Common myeloid progenitor, CD34-positive (primary cell): ENCODE data around the gene PPP1R2C. TPM values are rescaled to one million over a fixed set of nuclear protein-coding genes. Genes with fewer than 3 reads are reported as not detected.

Experiments
- CTCF ChIA-PET: fragments of 350-600 bp; sonication (Branson Sonifier 250); formaldehyde crosslinking; loops from one replicate; lab custom pipeline; 2021; ENCODE audit warnings: antibody characterized with exemption; lab: Charles Lee
- POLR2A ChIA-PET: fragments of 350-600 bp; sonication (Branson Sonifier 250); formaldehyde crosslinking; loops from one replicate; lab custom pipeline; 2021; ENCODE audit warnings: antibody characterized with exemption; lab: Charles Lee
- DNase-seq, 3 donors: peaks; one replicate each; pipeline versions ENCODE4 v3.0.0 to v3.0.0-alpha.2; 2013
- H3K27ac ChIP-seq, 2 experiments: 1 replicate in 1 of 2; 2 replicates in 1 of 2; pipeline ENCODE4 v1.7.0; 2013; ENCODE audit warnings: inconsistent platforms in 2 of 2, low read length in 2 of 2, mild to moderate bottlenecking in 2 of 2, low read depth in 1 of 2, moderate library complexity in 1 of 2; ENCODE audit not compliant: severe bottlenecking in 2 of 2, insufficient read depth in 1 of 2, poor library complexity in 1 of 2
- H3K27me3 ChIP-seq, 5 experiments: replicated peaks in 2 of 5; 1 replicate in 3 of 5; 2 replicates in 2 of 5; pipeline versions ENCODE4 v1.6.1 to v1.7.0; 2013; ENCODE audit warnings: low read length in 4 of 5, mild to moderate bottlenecking in 2 of 5, moderate library complexity in 2 of 5, inconsistent platforms in 1 of 5; ENCODE audit not compliant: insufficient read depth in 5 of 5, control insufficient read depth in 4 of 5
- H3K36me3 ChIP-seq, 4 experiments: 1 replicate in 2 of 4; 2 replicates in 2 of 4; pipeline versions ENCODE4 v1.6.1 to v1.7.0; 2013; ENCODE audit warnings: low read length in 3 of 4, control low read depth in 1 of 4, mild to moderate bottlenecking in 1 of 4; ENCODE audit not compliant: control insufficient read depth in 4 of 4, insufficient read depth in 4 of 4
- H3K4me1 ChIP-seq, 4 experiments: 1 replicate in 3 of 4; 2 replicates in 1 of 4; pipeline versions ENCODE4 v1.6.1 to v1.7.1; 2013; ENCODE audit warnings: low read length in 3 of 4, mild to moderate bottlenecking in 3 of 4, control low read depth in 1 of 4, inconsistent platforms in 1 of 4, moderate library complexity in 1 of 4; ENCODE audit not compliant: control insufficient read depth in 4 of 4, insufficient read depth in 4 of 4; ENCODE audit errors: control extremely low read depth in 1 of 4
- H3K4me3 ChIP-seq, 7 experiments: 1 replicate in 4 of 7; 2 replicates in 3 of 7; pipeline versions ENCODE4 v1.5.1 to v1.7.0; 2013; ENCODE audit warnings: mild to moderate bottlenecking in 7 of 7, low read length in 6 of 7, moderate library complexity in 6 of 7, inconsistent platforms in 2 of 7, low read depth in 2 of 7, control low read depth in 1 of 7; ENCODE audit not compliant: insufficient read depth in 4 of 7, control insufficient read depth in 1 of 7; ENCODE audit errors: extremely low read depth in 1 of 7
- H3K9me3 ChIP-seq, 5 experiments: 1 replicate in 4 of 5; 2 replicates in 1 of 5; pipeline versions ENCODE4 v1.6.1 to v1.7.1; 2013; ENCODE audit warnings: low read length in 4 of 5, mild to moderate bottlenecking in 2 of 5, inconsistent platforms in 1 of 5, low read depth in 1 of 5, moderate library complexity in 1 of 5; ENCODE audit not compliant: control insufficient read depth in 4 of 5, insufficient read depth in 2 of 5; ENCODE audit errors: control extremely low read depth in 1 of 5
- WGBS: methylation state at CpG from one replicate; pipeline ENCODE4 v1.1.5; 2013; ENCODE audit not compliant: insufficient coverage; 5-methylcytosine and 5-hydroxymethylcytosine counted together
- polyA plus RNA-seq: library from polyadenylated mRNA; unstranded; fragments of 120-200 nt; gene quantifications from one replicate; pipeline ENCODE4 v1.2.1, GENCODE V29; 2013

PPP1R2C gene
- not detected for polyA plus RNA-seq

DNA sequence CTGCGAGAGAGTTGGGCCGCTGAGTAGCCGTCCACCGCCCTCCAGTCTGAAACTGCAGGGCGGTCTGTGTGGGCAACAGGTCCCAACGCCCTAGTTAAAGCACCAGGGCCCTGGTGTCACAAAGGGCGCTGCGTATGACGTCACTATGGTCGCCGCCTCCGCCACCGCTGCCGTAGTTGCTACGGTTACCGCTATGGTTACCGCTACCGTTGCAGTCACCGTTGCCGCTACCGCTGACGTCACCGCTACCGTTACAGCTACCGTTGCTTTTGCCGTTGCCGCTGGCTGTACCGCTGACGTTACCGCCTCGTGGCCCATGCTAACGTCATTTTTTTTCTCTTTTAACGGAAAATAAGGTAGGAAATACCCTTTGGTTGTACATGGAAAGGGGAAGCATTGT lies at the start of gene PPP1R2C:
TSS of gene PPP1R2C (minus strand) at position 68 of the 400 bp plus-strand sequence. CDS start 84 bp downstream, outside the sequence.
- ChIA-PET CTCF (no interaction called here), POLR2A (no interaction called here)
- Histone ChIP-seq H3K27me3 (peaks cover 0 to 10% (median 0%) of the 10 kb centered on the region in 5 experiments), H3K4me1 (peaks cover 0 to 6% (median 0%) of the 10 kb centered on the region in 4 experiments), H3K27ac (no peak within 1 kb of the TSS), H3K9me3 (peaks cover 0 to 8% (median 0%) of the 10 kb centered on the region in 5 experiments), H3K36me3 (no peaks in the 10 kb centered on the region), H3K4me3 (no peak within 1 kb of the TSS)
- DNase-seq = peak in 2 of 3 donors; percentile 10 to 13
- WGBS = 36% methylated on average over 30 of the region's 33 CpGs

GRCh38 chrX:42825201-42825600 lies 47.2 kb upstream of the PPP1R2C start:
- 100% methylated on average over 3 of the region's 3 CpGs for WGBS
- POLR2A ChIA-PET = no interaction called here
- Histone ChIP-seq H3K27me3 (no peaks in the 10 kb centered on the region), H3K9me3 (peaks cover 0 to 4% (median 0%) of the 10 kb centered on the region in 5 experiments), H3K4me1 (no peaks in the 10 kb centered on the region), H3K4me3 (no peak overlapping the region), H3K36me3 (no peaks in the 10 kb centered on the region), H3K27ac (no peak overlapping the region)
- DNase-seq = no peak
- CTCF ChIA-PET = no interaction called here

DNA sequence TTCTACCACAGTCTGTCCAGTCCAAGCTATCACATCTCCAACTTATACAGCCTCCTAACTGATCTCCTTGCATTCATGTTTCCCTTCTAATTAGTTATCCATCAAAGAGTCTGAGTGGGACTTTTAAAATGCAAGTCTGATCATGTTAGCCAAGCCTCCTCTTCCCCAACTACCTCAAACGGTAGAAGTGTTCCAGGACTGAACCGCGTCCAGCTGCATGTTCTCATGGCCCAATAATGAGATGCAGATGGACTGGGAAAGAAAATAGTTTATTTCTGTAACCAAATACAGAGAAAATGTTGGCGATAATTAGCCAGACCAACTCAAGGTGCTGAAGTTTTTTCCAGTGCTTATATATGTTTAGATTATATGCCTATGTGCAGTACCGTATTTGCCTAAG lies 46.6 kb upstream of the PPP1R2C start:
- 100% methylated on average over 4 of the region's 5 CpGs for WGBS
- ChIA-PET CTCF (no interaction called here), POLR2A (no interaction called here)
- H3K9me3 ChIP-seq = peaks cover 0 to under 1% (median 0%) of the 10 kb centered on the region in 5 experiments
- H3K4me3 ChIP-seq = no peak overlapping the region
- no peaks in the 10 kb centered on the region for H3K4me1 ChIP-seq
- H3K36me3 ChIP-seq = no peaks in the 10 kb centered on the region
- no peaks in the 10 kb centered on the region for H3K27me3 ChIP-seq
- DNase-seq = no peak
- H3K27ac ChIP-seq = no peak overlapping the region

GRCh38 chrX:42823443-42823842 lies 45.5 kb upstream of the PPP1R2C start:
- CTCF ChIA-PET = no interaction called here
- Histone ChIP-seq H3K36me3 (no peaks in the 10 kb centered on the region), H3K27me3 (no peaks in the 10 kb centered on the region), H3K9me3 (peaks cover 0 to 6% (median 4%) of the 10 kb centered on the region in 5 experiments), H3K4me1 (no peaks in the 10 kb centered on the region), H3K27ac (no peak overlapping the region), H3K4me3 (no peak overlapping the region)
- DNase-seq = no peak
- POLR2A ChIA-PET = no interaction called here
- WGBS = no CpG with 5 or more reads among the region's 1 CpG

GRCh38 chrX:42821803-42822443 lies 44.0 kb upstream of the PPP1R2C start:
- H3K9me3 ChIP-seq = peaks cover 0 to 10% (median 7%) of the 10 kb centered on the region in 5 experiments
- H3K27me3 ChIP-seq = no peaks in the 10 kb centered on the region
- no peak overlapping the region for H3K27ac ChIP-seq
- DNase-seq = no peak
- ChIA-PET CTCF (no interaction called here), POLR2A (no interaction called here)
- no peak overlapping the region for H3K4me3 ChIP-seq
- 83% methylated on average over 1 of the region's 7 CpGs for WGBS
- no peaks in the 10 kb centered on the region for H3K4me1 ChIP-seq
- no peaks in the 10 kb centered on the region for H3K36me3 ChIP-seq

GRCh38 chrX:42818151-42818921 lies 40.4 kb upstream of the PPP1R2C start:
- Histone ChIP-seq H3K27ac (no peak overlapping the region), H3K4me3 (no peak overlapping the region), H3K27me3 (no peaks in the 10 kb centered on the region), H3K9me3 (peaks cover 0 to 11% (median 7%) of the 10 kb centered on the region in 5 experiments), H3K4me1 (no peaks in the 10 kb centered on the region), H3K36me3 (no peaks in the 10 kb centered on the region)
- WGBS = 90% methylated on average over 17 of the region's 17 CpGs
- ChIA-PET CTCF (no interaction called here), POLR2A (no interaction called here)
- DNase-seq = no peak

DNA sequence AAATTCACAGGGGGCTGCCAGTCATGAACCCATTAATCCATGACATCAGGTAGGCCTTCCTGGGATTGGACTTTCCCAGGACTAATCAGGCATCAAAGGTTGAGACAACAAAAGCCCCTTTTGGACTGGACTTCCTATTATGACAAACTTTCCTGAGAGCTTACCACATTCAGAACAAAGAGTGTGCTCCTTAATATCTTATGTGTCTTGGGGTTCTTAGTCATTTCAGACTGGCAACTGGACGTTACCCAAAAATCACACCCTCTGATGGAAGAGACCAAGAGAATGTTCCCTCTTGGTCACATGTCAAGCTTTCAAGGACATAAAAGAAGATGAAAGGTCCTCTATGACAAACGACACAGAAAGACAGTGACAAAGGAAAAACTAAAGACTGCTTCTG lies 31.6 kb upstream of the PPP1R2C start:
- Histone ChIP-seq H3K9me3 (no peaks in the 10 kb centered on the region), H3K4me3 (no peak overlapping the region), H3K27me3 (no peaks in the 10 kb centered on the region), H3K27ac (no peak overlapping the region), H3K4me1 (no peaks in the 10 kb centered on the region), H3K36me3 (no peaks in the 10 kb centered on the region)
- CTCF ChIA-PET = no interaction called here
- POLR2A ChIA-PET = no interaction called here
- 100% methylated on average over 2 of the region's 2 CpGs for WGBS
- no peak for DNase-seq
